B cell (primary cell): Measurements from ENCODE around the gene EEF1AKMT3. TPM values are rescaled to one million over a fixed set of nuclear protein-coding genes. Genes with fewer than 3 reads are reported as not detected.

ENCODE experiments used
- ATAC-seq: fragments of 200-7000 bp; cut with Tn5 transposase; one replicate; pipeline ENCODE4 v1.10.0; 2021; ENCODE audit warnings: low read depth, mild to moderate bottlenecking, moderate number of reproducible peaks, moderate library complexity
- CTCF ChIA-PET: fragments of 350-600 bp; sonication (Branson Sonifier 250); formaldehyde crosslinking; loops from one replicate; lab custom pipeline; 2021; ENCODE audit warnings: antibody characterized with exemption, inconsistent platforms; lab: Charles Lee
- POLR2A ChIA-PET: fragments of 350-600 bp; sonication (Branson Sonifier 250); formaldehyde crosslinking; loops from one replicate; lab custom pipeline; 2021; ENCODE audit warnings: antibody characterized with exemption; lab: Charles Lee
- DNase-seq: peaks from one replicate; pipeline ENCODE4 v3.0.0; 2013
- H2AFZ ChIP-seq: 2 replicates; pipeline ENCODE4 v1.6.1; 2012; ENCODE audit warnings: mild to moderate bottlenecking, low read depth, low read length; ENCODE audit not compliant: insufficient read depth, poor library complexity, severe bottlenecking
- H3K27ac ChIP-seq, 2 donors: 1 replicate in 1 of 2; 2 replicates in 1 of 2; pipeline ENCODE4 v1.5.1; 2012 to 2013; ENCODE audit warnings: low read length in 2 of 2, mild to moderate bottlenecking in 2 of 2, moderate library complexity in 1 of 2
- H3K27me3 ChIP-seq, 4 experiments: fragments of 200-600 bp in 1 of 4; sonication (generic) in 1 of 4; replicated peaks in 1 of 4; 1 replicate in 2 of 4; 2 replicates in 2 of 4; pipeline versions ENCODE4 v1.6.1 to v1.7.0; 2013 to 2016; ENCODE audit warnings: low read length in 3 of 4, mild to moderate bottlenecking in 2 of 4, mixed read lengths in 1 of 4, moderate library complexity in 1 of 4; ENCODE audit not compliant: insufficient read depth in 4 of 4, control insufficient read depth in 3 of 4; ENCODE audit errors: control extremely low read depth in 1 of 4
- H3K36me3 ChIP-seq, 2 experiments: replicated peaks in 1 of 2; 1 replicate in 1 of 2; 2 replicates in 1 of 2; pipeline versions ENCODE4 v1.6.1 to v1.7.1; 2013; ENCODE audit warnings: low read length in 1 of 2; ENCODE audit not compliant: insufficient read depth in 2 of 2, control insufficient read depth in 1 of 2; ENCODE audit errors: control extremely low read depth in 1 of 2, extremely low read depth in 1 of 2
- H3K4me1 ChIP-seq, 2 donors: fragments of 200-600 bp in 1 of 2; sonication (generic) in 1 of 2; 1 replicate in 1 of 2; 2 replicates in 1 of 2; pipeline versions ENCODE4 v1.5.1 to v1.6.1; 2013 to 2017; ENCODE audit warnings: low read length in 2 of 2; ENCODE audit not compliant: control insufficient read depth in 2 of 2, insufficient read depth in 2 of 2
- H3K4me2 ChIP-seq: replicated peaks from 2 replicates; pipeline ENCODE3; 2012; ENCODE audit warnings: mild to moderate bottlenecking, low read depth, low read length; ENCODE audit not compliant: poor library complexity, severe bottlenecking
- H3K4me3 ChIP-seq, 5 experiments: fragments of 200-600 bp in 1 of 5; sonication (generic) in 1 of 5; 1 replicate in 3 of 5; 2 replicates in 2 of 5; pipeline versions ENCODE4 v1.5.1 to v1.7.0; 2011 to 2016; ENCODE audit warnings: low read length in 4 of 5, mild to moderate bottlenecking in 4 of 5, low read depth in 2 of 5, control low read depth in 1 of 5, moderate library complexity in 1 of 5; ENCODE audit not compliant: insufficient read depth in 1 of 5; ENCODE audit errors: control extremely low read depth in 1 of 5, extremely low read depth in 1 of 5
- H3K79me2 ChIP-seq: fragments of 200-600 bp; sonication (generic); one replicate; pipeline ENCODE4 v1.6.0; 2016; ENCODE audit warnings: low read length; ENCODE audit not compliant: control insufficient read depth, insufficient read depth
- H3K9ac ChIP-seq: fragments of 200-600 bp; sonication (generic); 2 replicates; pipeline ENCODE4 v1.6.1; 2017; ENCODE audit warnings: mild to moderate bottlenecking, low read length, moderate library complexity
- H3K9me3 ChIP-seq, 3 donors: one replicate each; pipeline versions ENCODE4 v1.6.1 to v1.7.1; 2013; ENCODE audit warnings: low read length in 2 of 3; ENCODE audit not compliant: control insufficient read depth in 2 of 3, insufficient read depth in 1 of 3; ENCODE audit errors: control extremely low read depth in 1 of 3
- H4K20me1 ChIP-seq: 2 replicates; pipeline ENCODE4 v1.6.0; 2012; ENCODE audit warnings: mild to moderate bottlenecking, low read length; ENCODE audit not compliant: insufficient read depth, control insufficient read depth, poor library complexity, severe bottlenecking
- H3K27ac Mint-ChIP-seq: one replicate; pipeline ENCODE4 v1.8.0; 2021; ENCODE audit warnings: mixed read lengths
- H3K27me3 Mint-ChIP-seq: one replicate; pipeline ENCODE4 v1.8.0; 2021; ENCODE audit warnings: mixed read lengths
- H3K4me1 Mint-ChIP-seq: one replicate; pipeline ENCODE4 v1.8.0; 2021; ENCODE audit warnings: mixed read lengths
- H3K4me3 Mint-ChIP-seq: one replicate; pipeline ENCODE4 v1.8.0; 2021; ENCODE audit warnings: mixed read lengths
- H3K9me3 Mint-ChIP-seq: one replicate; pipeline ENCODE4 v1.8.0; 2022; ENCODE audit warnings: mixed read lengths; ENCODE audit not compliant: insufficient read depth
- EZH2 ChIP-seq: IDR thresholded peaks from 2 replicates; pipeline ENCODE4 v1.6.1; 2012; ENCODE audit warnings: borderline replicate concordance, low read depth, mild to moderate bottlenecking, moderate library complexity, low read length; ENCODE audit not compliant: insufficient read depth, poor library complexity, severe bottlenecking
- WGBS: methylation state at CpG from one replicate; pipeline ENCODE4 v1.1.5; 2013; ENCODE audit warnings: missing lambda C conversion rate; ENCODE audit not compliant: insufficient coverage; 5-methylcytosine and 5-hydroxymethylcytosine counted together
- intact Hi-C: fragments of 100-400 bp; cut with micrococcal nuclease; formaldehyde crosslinking; loops from one replicate; pipeline ENCODE4 v1.10.0; 2022
- polyA plus RNA-seq: library from polyadenylated mRNA; depleted of rRNA; stranded (reverse); fragments of >200 nt; gene quantifications from 2 replicates; pipeline ENCODE4 v1.2.3, GENCODE V29; 2012
- total RNA-seq, 2 donors: library from RNA; stranded (reverse); fragments of 120-200 nt in 1 of 2; gene quantifications; 1 replicate in 1 of 2; 2 replicates in 1 of 2; pipeline versions ENCODE4 v1.2.3 to v1.2.4, GENCODE V29; 2013 to 2022
- TF ChIP-seq, protein P1 (sequence below): fragments of 200-600 bp; IDR thresholded peaks from one replicate; pipeline ENCODE4 v1.8.0; 2022; ENCODE audit warnings: antibody characterized with exemption, mild to moderate bottlenecking

Gene EEF1AKMT3
- total and polyA plus RNA-seq, 2 donors (not counting 1 experiment from before 2014, with no cell fraction given): 0.89 to 1.3 TPM

DNA sequence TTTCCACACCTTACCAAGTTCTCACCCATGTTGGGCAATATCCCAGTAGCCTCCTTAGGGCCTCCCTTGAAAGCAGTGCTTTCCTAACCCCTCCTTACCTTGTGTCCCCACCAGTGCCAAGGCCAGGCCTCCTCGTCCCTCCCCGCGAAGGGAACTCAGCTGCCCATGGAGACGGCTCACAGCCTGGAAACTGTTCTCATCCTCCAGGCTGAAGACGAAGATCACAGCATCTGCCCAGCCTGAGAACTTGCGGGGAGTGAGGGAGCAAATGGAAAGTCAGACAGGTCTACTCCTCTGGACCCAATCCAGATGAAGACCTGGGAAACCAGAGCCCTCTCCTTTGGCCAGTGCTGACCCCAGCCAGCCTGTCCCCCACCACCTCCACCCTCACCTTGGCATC, 38.5 kb upstream of the EEF1AKMT3 start:
- POLR2A ChIA-PET: no interaction called here
- no peaks in the 10 kb centered on the region for H3K9me3 ChIP-seq
- TF ChIP-seq EZH2: no peak
- TF ChIP-seq, protein P1, sequence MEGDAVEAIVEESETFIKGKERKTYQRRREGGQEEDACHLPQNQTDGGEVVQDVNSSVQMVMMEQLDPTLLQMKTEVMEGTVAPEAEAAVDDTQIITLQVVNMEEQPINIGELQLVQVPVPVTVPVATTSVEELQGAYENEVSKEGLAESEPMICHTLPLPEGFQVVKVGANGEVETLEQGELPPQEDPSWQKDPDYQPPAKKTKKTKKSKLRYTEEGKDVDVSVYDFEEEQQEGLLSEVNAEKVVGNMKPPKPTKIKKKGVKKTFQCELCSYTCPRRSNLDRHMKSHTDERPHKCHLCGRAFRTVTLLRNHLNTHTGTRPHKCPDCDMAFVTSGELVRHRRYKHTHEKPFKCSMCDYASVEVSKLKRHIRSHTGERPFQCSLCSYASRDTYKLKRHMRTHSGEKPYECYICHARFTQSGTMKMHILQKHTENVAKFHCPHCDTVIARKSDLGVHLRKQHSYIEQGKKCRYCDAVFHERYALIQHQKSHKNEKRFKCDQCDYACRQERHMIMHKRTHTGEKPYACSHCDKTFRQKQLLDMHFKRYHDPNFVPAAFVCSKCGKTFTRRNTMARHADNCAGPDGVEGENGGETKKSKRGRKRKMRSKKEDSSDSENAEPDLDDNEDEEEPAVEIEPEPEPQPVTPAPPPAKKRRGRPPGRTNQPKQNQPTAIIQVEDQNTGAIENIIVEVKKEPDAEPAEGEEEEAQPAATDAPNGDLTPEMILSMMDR: no peak
- H3K4me1 ChIP-seq: peaks cover 0 to under 1% of the 10 kb centered on the region in 2 donors
- 96% methylated on average over 6 of the region's 6 CpGs for WGBS
- H3K4me2 ChIP-seq: no peak overlapping the region
- CTCF ChIA-PET: no interaction called here
- ATAC-seq (no peak), DNase-seq (no peak)
- H3K27ac Mint-ChIP-seq: no peak overlapping the region
- H3K4me3 Mint-ChIP-seq: no peak overlapping the region
- no peaks in the 10 kb centered on the region for H3K27me3 ChIP-seq
- no peak overlapping the region for H3K9ac ChIP-seq
- H3K4me3 ChIP-seq: no peak overlapping the region
- intact Hi-C loops: no loop called here
- H3K9me3 Mint-ChIP-seq: no peaks in the 10 kb centered on the region
- H2AFZ ChIP-seq: no peak overlapping the region
- H3K79me2 ChIP-seq: peaks cover 18% of the 10 kb centered on the region
- peaks cover 3% of the 10 kb centered on the region for H3K4me1 Mint-ChIP-seq
- peaks cover 0 to 68% of the 10 kb centered on the region in 2 experiments for H3K36me3 ChIP-seq
- H3K27me3 Mint-ChIP-seq: no peaks in the 10 kb centered on the region
- H3K27ac ChIP-seq: no peak overlapping the region
- H4K20me1 ChIP-seq: peaks cover 36% of the 10 kb centered on the region

DNA sequence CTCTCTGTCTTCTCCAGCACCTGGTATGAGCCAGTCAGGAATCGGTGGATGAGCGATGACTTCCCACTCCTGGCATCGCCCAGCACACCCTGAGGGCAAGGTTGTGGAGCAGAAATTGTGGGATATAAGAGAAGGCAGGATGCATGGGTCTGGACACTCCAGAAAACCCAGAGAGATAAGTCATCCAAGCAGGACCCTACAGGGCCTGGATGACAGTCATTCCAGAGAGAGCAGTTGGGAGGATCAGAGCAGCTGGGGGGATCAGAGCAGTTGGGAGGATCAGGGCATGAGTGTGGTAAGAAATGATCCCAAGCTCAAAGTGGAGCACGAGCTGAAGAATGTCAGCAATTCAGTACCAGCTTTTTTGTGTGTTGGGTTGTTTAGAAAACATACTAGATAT, 37.8 kb upstream of the EEF1AKMT3 start:
- ChIA-PET POLR2A (no interaction called here), CTCF (no interaction called here)
- H3K4me1 ChIP-seq: peaks cover 6 to 8% of the 10 kb centered on the region in 2 donors
- Mint-ChIP-seq H3K9me3 (no peaks in the 10 kb centered on the region), H3K27me3 (no peaks in the 10 kb centered on the region), H3K4me1 (peaks cover 10% of the 10 kb centered on the region), H3K4me3 (no peak overlapping the region), H3K27ac (no peak overlapping the region)
- H3K36me3 ChIP-seq: peaks cover 0 to 70% of the 10 kb centered on the region in 2 experiments
- peaks cover 25% of the 10 kb centered on the region for H3K79me2 ChIP-seq
- DNase-seq: no peak
- H3K27me3 ChIP-seq: no peaks in the 10 kb centered on the region
- TF ChIP-seq EZH2: no peak
- TF ChIP-seq, protein P1: no peak
- H3K27ac ChIP-seq: no peak overlapping the region
- no peak overlapping the region for H3K4me2 ChIP-seq
- H2AFZ ChIP-seq: no peak overlapping the region
- WGBS: 100% methylated on average over 2 of the region's 4 CpGs
- intact Hi-C loops: no loop called here
- no peaks in the 10 kb centered on the region for H3K9me3 ChIP-seq
- no peak overlapping the region for H3K9ac ChIP-seq
- peaks cover 42% of the 10 kb centered on the region for H4K20me1 ChIP-seq
- no peak for ATAC-seq
- H3K4me3 ChIP-seq: no peak overlapping the region
